ENCODE results near the gene HNRNPD.
"Not testable (repeated sequence)": the region's sequence is repeated elsewhere in the genome, so short reads cannot be mapped to it uniquely, and the experiment has no call there.

HNRNPD gene

GRCh38 chr4:82358847-82359246 lies 14.9 kb downstream of the HNRNPD start:
- Mint-ChIP-seq H3K27ac (peak overlapping the region; percentile 2 to 22), H3K9me3 (no peaks in the 10 kb centered on the region), H3K27me3 (no peaks in the 10 kb centered on the region), H3K4me3 (peak overlapping the region in 1 of 2 donors; percentile 26), H3K4me1 (peaks cover 83% of the 10 kb centered on the region)
- DNase-seq (no peak), ATAC-seq (no peak)

DNA sequence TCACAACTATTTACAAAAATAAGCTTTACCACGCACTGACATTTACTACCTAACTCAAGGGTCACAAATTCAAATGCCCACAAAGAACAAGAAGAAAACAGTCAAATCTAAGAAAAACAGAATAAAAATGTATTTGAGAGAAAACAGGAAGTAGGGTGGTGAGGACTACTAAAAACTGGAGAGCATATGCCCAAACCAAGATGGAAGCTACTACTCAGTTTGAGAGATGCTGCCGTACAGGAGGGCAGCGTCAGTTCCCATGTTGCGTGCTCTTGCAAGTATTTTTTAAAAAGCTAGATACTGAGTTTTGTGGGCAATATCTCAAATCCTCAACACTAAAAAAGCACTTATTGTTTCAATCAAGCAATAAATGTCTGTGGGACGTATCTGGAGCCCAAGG lies 16.2 kb downstream of the HNRNPD start:
- no peaks in the 10 kb centered on the region for H3K9me3 Mint-ChIP-seq
- peak overlapping the region in 1 of 2 donors; percentile 29 for H3K4me3 Mint-ChIP-seq
- H3K27me3 Mint-ChIP-seq: no peaks in the 10 kb centered on the region
- no peak for DNase-seq
- peak overlapping the region; percentile 15 to 53 for H3K27ac Mint-ChIP-seq
- no peak for ATAC-seq
- peaks cover 83% of the 10 kb centered on the region for H3K4me1 Mint-ChIP-seq

- ATAC-seq: no peak
- no peaks in the 10 kb centered on the region for H3K9me3 Mint-ChIP-seq
- H3K4me3 Mint-ChIP-seq: no peak overlapping the region
- DNase-seq: no peak
- H3K4me1 Mint-ChIP-seq: peaks cover 64% of the 10 kb centered on the region
- H3K27me3 Mint-ChIP-seq: no peaks in the 10 kb centered on the region
- peak overlapping the region in 1 of 2 donors; percentile 40 for H3K27ac Mint-ChIP-seq
Measured at GRCh38 chr4:82354788-82355187, 19.0 kb downstream of the HNRNPD start.

GRCh38 chr4:82352825-82353366 lies 20.9 kb downstream of the HNRNPD start:
- H3K9me3 Mint-ChIP-seq: no peaks in the 10 kb centered on the region
- no peak for DNase-seq
- peaks cover 50% of the 10 kb centered on the region for H3K4me1 Mint-ChIP-seq
- H3K27me3 Mint-ChIP-seq: no peaks in the 10 kb centered on the region
- H3K4me3 Mint-ChIP-seq: no peak overlapping the region
- peak; percentile 87 for ATAC-seq
- H3K27ac Mint-ChIP-seq: peak overlapping the region; percentile 88 to 89

GRCh38 chr4:82352118-82352824 lies 21.5 kb downstream of the HNRNPD start:
- peak overlapping the region; percentile 88 to 89 for H3K27ac Mint-ChIP-seq
- H3K9me3 Mint-ChIP-seq: no peaks in the 10 kb centered on the region
- DNase-seq: no peak
- H3K4me1 Mint-ChIP-seq: peaks cover 44% of the 10 kb centered on the region
- H3K4me3 Mint-ChIP-seq: no peak overlapping the region
- H3K27me3 Mint-ChIP-seq: no peaks in the 10 kb centered on the region
- ATAC-seq: no peak

DNA sequence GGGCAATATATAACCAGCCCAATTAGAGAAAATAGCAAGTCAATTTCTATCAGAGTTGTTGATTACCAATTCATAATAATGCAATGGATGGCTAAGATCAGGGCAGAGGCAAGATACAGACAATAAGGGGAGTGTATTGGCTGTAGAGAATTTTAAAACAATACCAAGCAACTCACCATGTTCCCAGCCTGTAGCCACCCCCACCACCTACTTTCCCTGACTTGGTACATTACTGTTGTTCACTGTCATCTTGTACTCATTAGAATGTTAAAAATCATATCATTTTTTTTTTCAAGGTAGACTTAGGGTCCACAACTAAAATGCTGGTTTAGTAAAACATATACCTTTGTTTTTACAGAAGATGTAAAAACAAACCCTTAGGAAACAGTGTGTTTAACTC lies 27.7 kb downstream of the HNRNPD start:
- ATAC-seq (no peak), DNase-seq (no peak)
- Mint-ChIP-seq H3K4me3 (no peak overlapping the region), H3K27me3 (no peaks in the 10 kb centered on the region), H3K9me3 (no peaks in the 10 kb centered on the region), H3K27ac (no peak overlapping the region), H3K4me1 (peaks cover 6% of the 10 kb centered on the region)

DNA sequence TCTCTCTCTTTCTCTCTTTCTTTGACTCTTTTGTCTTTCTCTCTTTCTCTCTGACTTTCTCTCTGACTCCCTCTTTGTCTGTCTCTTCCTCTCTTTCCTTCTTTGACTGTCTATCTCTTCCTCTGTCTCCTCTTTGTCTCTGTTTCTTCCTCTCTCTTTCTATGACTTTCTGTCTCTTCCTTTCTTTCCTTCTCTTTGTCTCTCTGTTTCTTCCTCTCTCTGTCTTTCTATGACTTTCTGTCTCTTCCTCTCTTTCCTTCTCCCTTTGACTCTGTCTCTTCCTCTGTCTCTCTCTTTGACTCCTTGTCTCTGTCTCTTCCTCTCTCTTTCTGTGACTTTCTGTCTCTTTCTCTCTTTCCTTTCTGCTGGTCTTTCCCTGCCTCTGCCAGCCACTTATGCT lies 38.7 kb downstream of the HNRNPD start:
- Mint-ChIP-seq H3K27me3 (no peaks in the 10 kb centered on the region), H3K4me1 (no peaks in the 10 kb centered on the region), H3K27ac (no peak overlapping the region), H3K4me3 (no peak overlapping the region), H3K9me3 (peaks cover 0 to 6% of the 10 kb centered on the region in 2 donors)
- ATAC-seq (no peak), DNase-seq (no peak)

- not testable (repeated sequence) for H3K27ac Mint-ChIP-seq, H3K4me3 Mint-ChIP-seq, H3K4me1 Mint-ChIP-seq
Measured at GRCh38 chr4:82333641-82334040, 40.1 kb downstream of the HNRNPD start.

GRCh38 chr4:82331814-82332213 lies 42.0 kb downstream of the HNRNPD start:
- Mint-ChIP-seq H3K4me3 (no peak overlapping the region), H3K9me3 (peaks cover 0 to 6% of the 10 kb centered on the region in 2 donors), H3K4me1 (peaks cover 11% of the 10 kb centered on the region), H3K27me3 (peaks cover 6% of the 10 kb centered on the region), H3K27ac (no peak overlapping the region)
- ATAC-seq (no peak), DNase-seq (no peak)

More at GRCh38 chr4:82333641-82334040, 40.1 kb downstream of the HNRNPD start:
- not testable (repeated sequence) for H3K9me3 Mint-ChIP-seq, DNase-seq, ATAC-seq, H3K27me3 Mint-ChIP-seq

GRCh38 chr4:82320351-82320750 lies 53.4 kb downstream of the HNRNPD start:
- ATAC-seq (no peak), DNase-seq (no peak)
- peaks cover 14 to 20% of the 10 kb centered on the region in 2 donors for H3K9me3 Mint-ChIP-seq

GRCh38 chr4:82303063-82303462 lies 70.7 kb downstream of the HNRNPD start:
- not testable (repeated sequence) for ATAC-seq, H3K4me1 Mint-ChIP-seq, H3K27me3 Mint-ChIP-seq, DNase-seq, H3K4me3 Mint-ChIP-seq
- Mint-ChIP-seq H3K27ac (peak overlapping the region in 1 of 2 donors; percentile 67), H3K9me3 (peaks cover 0 to 14% of the 10 kb centered on the region in 2 donors)

More at GRCh38 chr4:82320351-82320750, 53.4 kb downstream of the HNRNPD start:
- Mint-ChIP-seq H3K4me3 (no peak overlapping the region), H3K27ac (no peak overlapping the region), H3K4me1 (no peaks in the 10 kb centered on the region), H3K27me3 (no peaks in the 10 kb centered on the region)

Data from stimulated activated naive CD8-positive, alpha-beta T cell treated with anti-CD3 and anti-CD28 coated beads, Interleukin-15, amount 100 ng/mL, for 72 hours (primary cell).